NCI-H1048 (cell line): ENCODE results near the gene PCAT7.
"Not testable (repeated sequence)": the region's sequence is repeated elsewhere in the genome, so short reads cannot be mapped to it uniquely, and the experiment has no call there.

Experiments
- DNase-seq: peaks from one replicate; lab custom pipeline; 2025; lab: John Stamatoyannopoulos, UW

The PCAT7 gene

DNA sequence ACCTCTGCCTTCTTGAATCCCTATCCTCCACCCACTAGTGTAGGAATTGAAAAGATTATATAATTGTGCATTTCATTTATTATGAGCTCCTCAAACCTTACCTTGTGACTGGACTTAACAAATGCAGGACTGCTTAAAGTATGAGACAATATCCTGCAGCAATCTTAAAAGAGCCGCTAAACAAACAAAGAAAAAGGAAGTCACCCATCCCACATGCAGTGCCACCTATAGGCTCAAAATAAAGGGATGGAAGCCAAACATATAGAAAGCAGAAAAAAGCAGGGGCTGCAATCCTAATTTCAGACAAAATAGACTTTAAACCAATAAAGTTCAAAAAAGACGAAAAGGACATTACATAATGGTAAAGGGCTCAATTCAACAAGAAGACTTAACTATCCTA lies 8.7 kb downstream of the PCAT7 start:
- DNase-seq, result no peak

GRCh38 chr9:94564279-94564678 lies 9.4 kb downstream of the PCAT7 start:
- DNase-seq, result not testable (repeated sequence)

GRCh38 chr9:94566550-94566949 lies 11.7 kb downstream of the PCAT7 start:
- DNase-seq, result no peak

DNA sequence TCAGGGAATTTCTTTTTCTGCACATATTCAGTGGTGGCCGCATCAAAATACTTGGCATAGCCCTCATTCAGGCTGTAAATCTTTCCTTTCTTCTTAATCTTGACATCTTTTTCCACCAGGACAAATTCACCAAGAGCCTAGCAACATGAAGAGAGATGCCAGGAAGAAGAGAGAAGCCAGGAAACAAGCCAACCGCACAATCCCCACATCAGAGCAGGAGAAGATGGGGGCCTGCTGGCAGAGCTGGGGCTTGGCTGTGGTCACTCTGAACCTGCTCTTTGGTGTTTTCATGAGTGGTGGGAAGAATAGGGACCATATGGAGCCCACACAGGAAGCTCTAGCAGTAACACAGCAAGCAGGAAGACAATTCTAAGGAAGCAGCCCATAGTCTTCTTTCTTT lies 12.4 kb downstream of the PCAT7 start:
- no peak for DNase-seq

DNA sequence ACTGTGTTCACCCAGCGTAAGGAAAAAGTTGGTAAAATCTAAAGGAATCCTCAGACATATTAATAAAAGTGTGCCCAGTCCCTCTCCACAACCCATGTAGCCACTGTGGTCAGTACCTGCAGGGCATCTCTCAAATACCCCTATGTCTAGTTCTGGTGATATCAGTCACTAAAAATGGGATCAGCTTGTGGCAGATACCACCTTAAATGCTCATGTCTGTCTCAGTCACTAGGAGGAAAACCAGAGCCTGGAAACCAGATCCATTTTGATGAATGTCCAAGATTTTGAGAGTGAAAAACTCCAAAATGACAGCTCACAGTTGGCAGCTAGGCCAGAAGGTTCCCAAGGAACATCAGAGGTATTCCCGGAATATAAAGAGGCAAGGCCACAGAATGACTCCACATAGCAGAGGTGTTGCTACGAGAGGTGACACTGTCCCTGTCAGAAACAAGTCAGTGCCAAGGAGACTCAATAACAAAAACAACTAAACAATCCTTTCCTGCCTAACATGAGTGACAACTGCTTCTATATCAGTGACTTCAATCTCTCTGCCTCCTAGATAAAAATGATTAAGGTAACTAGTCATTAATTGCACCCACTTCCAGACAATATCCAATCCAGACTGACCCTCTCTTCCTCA lies 13.5 kb downstream of the PCAT7 start:
- DNase-seq, result no peak

DNA sequence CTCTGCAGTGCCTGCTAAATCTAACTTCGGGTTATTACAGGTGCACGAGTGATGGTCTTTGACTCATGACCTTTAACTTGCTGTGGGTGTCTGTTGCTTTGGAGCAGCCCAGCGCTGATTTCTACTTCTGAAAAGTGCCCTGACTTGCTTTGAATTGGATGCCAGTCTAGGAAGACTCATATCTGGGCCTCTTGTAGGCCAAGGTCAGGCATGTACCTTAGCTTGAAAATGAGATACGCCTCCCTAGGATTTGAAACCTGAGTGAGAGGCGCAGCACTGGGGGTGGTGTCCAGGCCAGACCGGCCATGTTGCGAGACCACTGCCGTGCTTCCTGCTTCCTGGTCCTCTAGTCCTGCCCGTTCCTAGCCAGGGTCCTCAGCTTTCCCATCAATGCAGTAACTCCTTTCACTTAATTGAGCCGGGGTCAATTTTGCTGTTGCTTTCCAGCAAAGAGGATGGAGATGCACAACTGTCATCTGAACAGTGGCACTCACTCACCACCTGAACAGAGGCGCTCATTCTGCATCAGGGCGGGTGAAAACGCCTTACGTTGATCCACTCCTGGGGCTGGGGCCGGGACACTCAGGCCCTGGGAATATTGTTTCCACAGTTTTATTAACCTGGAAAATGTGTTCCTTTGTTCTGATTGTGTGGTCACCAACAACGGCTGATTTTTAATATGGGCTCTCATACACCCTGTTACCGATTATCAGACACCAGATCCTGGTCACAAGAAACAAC lies 14.3 kb downstream of the PCAT7 start:
- no peak for DNase-seq

GRCh38 chr9:94576131-94576530 lies 21.2 kb downstream of the PCAT7 start:
- no peak for DNase-seq

DNA sequence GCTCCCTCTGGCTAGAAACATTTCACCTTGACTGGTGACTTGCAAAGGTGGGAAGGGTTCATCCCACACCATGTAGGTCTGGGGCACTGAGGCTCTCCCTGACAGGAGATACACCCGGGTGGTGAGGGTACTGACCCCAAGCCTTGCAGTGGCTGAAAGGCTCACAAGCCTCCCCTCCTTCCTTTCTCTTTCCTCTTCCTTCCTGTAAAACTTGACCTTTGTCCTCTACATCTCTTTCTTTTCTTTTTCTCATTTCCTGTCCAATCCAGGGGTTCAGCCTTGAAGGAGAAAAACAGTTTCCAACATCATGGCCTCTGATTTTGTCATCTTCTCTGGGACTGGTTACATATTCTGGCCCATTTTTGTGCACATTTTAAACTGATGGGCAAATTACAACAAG lies 22.2 kb downstream of the PCAT7 start:
- no peak for DNase-seq

- DNase-seq, result no peak
Measured at GRCh38 chr9:94577571-94577970, 22.7 kb downstream of the PCAT7 start.

DNA sequence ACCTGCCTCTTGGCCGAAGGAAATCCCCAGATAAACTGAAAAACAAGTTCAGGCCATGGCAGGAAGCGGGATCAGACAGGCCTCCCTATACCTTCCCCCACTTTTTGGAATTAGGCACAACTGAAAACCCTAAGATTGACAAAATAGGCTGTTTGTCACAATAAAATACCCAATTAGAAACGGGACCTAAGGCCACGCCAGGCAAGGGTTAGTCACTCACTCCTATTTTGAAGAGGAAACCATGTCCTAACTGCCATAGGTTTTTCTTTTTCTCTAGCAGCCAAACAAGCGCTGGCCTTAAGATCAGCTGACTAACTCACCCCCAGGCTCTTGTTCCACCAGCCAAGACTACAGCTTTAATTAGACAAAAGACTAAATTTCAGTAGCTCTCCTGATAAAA lies 26.8 kb downstream of the PCAT7 start:
- no peak for DNase-seq

DNA sequence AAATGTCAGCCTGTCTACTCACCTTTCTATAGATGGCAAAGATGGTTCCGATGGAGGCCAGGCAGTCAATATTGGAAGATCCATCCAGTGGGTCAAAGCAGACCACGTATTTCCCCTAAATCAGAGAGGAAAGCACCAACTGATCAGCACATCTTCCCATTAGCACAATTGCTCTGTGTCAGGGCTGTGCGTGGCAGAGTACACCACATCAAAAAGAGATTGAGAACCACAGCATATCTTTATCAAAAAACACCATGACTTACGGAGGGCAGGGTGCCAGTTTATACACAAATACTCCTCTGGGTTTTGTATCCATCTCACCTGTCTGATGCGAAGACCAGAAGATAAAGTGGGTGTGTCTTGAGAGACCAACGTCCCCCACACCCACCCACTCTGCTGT lies 29.7 kb downstream of the PCAT7 start:
- no peak for DNase-seq

DNA sequence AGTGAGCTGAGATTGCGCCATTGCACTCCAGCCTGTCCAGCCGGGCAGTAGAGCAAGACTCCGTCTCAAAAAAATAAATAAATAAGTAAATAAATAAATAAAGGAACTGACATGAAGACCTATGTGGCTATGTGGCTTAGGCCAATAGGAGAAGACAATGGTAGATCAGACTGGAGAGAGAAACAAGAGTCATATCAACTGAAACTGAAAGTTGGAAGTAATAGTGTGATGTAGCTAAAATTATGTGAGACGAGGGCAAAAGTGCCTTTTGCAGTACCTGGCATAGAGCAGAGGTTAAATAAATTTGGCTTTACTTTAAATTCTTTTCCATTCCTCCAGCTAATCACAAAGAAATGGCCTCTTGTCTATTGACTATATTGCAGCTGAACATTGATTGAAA lies 31.4 kb downstream of the PCAT7 start:
- DNase-seq, result no peak

DNA sequence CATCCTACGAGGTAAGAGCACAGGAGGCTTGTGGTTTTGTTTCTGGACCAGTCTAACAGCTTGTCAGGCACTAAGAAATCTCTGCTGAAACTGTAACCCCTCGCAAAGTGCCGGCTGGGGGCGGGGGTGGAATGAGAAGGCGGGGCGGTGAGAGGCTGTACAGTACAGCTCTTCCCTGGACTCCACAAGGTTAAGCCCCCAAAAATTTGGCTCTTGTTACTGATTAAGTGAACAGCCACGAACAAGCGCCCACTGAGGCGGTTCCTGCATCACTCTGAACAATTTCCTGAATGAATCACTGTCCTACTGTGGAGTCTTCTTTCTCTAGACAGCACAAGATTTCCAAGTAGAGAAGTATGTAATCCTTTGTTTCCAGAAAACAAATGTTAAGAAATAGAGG lies 31.9 kb downstream of the PCAT7 start:
- DNase-seq, result no peak

GRCh38 chr9:94588681-94589080 lies 33.8 kb downstream of the PCAT7 start:
- no peak for DNase-seq

GRCh38 chr9:94591046-94591545 lies 36.2 kb downstream of the PCAT7 start:
- not testable (repeated sequence) for DNase-seq

DNA sequence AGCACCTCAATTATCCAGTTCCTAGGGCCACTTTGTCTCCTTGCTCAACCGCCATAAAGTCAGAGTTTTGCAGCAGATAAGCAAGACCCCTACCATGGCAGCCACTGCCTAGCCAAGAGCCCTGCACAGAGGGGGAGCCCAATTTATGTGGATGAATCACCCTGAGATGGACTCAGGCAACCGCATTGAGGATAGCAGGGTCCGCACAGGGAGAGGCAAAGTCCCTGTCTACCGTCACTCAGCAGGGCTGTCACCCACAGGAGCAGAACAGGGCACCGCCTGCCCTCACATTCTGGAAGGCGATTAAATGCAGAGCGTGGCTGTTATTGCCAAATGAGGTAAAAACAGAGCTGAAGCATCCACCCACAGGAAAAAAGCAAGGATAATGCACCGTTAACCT lies 37.0 kb downstream of the PCAT7 start:
- DNase-seq, result no peak

- not testable (repeated sequence) for DNase-seq
Measured at GRCh38 chr9:94592683-94593082, 37.8 kb downstream of the PCAT7 start.

GRCh38 chr9:94593459-94594345 lies 38.8 kb downstream of the PCAT7 start, which contains the start of gene FBP2:
Gene FBP2 (minus strand): TSS chr9:94593824. CDS start chr9:94593726, 98 bp downstream.
- no peak for DNase-seq

DNA sequence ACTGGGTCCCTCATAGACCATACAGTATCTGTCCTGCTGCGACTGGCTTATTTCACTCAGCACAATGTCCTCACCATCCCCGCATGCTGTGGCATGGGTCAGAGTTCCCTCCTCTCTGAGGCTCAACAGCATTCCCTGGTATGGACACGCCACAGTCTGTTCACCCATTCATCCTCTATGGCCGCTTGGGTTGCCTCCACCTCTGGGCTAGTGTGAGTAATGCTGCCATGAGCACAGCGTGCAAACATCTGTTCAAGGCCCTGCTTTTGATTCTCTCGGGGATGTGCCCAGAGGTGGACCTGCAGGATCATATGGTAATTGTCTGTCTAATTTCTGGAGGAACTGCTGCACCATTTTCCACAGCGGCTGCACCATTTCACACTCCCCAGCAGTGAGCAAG lies 44.2 kb downstream of the PCAT7 start:
- no peak for DNase-seq

- DNase-seq, result no peak
Measured at GRCh38 chr9:94600258-94600657, 45.4 kb downstream of the PCAT7 start.

DNA sequence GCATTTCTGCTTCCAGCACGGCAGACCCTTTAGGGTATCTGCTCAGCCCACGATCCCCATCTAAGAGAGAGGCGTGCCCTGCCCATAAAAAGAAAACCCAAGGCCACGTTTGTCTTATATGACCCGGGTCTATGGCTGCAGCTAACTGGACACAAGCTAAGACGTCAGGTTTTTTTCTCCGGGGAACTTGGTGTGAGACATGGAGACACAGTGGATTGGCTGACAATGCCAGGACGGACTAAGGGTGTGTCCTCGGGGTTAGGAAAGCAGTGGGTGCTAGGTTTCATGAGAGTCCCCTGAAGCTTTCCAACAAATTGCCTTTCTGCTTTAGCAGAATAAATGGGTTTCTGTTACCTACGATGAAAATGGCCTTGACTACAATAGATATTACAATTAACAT lies 45.8 kb downstream of the PCAT7 start:
- no peak for DNase-seq

DNA sequence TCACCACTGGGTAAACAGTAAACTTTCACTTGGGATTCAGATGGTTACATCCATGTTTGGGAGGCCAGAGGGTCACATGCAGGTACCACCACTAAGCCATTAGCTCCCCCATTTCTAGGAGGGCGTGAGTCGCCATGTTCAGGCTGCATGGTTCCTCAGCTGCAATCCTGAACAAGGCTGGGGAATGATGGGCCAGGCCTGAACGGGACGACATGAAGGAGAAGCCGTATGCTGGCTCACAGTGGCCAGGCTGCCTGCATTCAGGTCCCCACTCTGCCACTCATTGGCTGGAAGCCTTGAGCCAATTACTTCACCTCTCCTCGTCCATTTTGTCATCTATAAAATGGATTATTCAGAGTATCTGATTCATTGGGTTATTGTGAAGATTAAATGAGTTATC lies 47.8 kb downstream of the PCAT7 start:
- no peak for DNase-seq
